IPS DF 6.9 (cell line): Measurements from ENCODE around the gene BRD3.

Source experiments
- DNase-seq: peaks from one replicate; pipeline ENCODE4 v3.0.0-alpha.2; 2013; ENCODE audit warnings: low read depth, low spot score
- H3K27ac ChIP-seq: one replicate; pipeline ENCODE4 v1.5.1; 2013; ENCODE audit warnings: low read length, control low read depth
- H3K27me3 ChIP-seq: 2 replicates; pipeline ENCODE4 v1.6.1; 2013; ENCODE audit warnings: mild to moderate bottlenecking, low read length; ENCODE audit not compliant: control insufficient read depth, insufficient read depth
- H3K36me3 ChIP-seq: 2 replicates; pipeline ENCODE4 v1.6.1; 2013; ENCODE audit warnings: low read length; ENCODE audit not compliant: control insufficient read depth, insufficient read depth
- H3K4me1 ChIP-seq: 2 replicates; pipeline ENCODE4 v1.6.1; 2013; ENCODE audit warnings: low read length; ENCODE audit not compliant: control insufficient read depth, insufficient read depth
- H3K4me3 ChIP-seq: 2 replicates; pipeline ENCODE4 v1.5.1; 2013; ENCODE audit warnings: mild to moderate bottlenecking, low read length
- H3K9me3 ChIP-seq: 2 replicates; pipeline ENCODE4 v1.6.1; 2013; ENCODE audit warnings: low read length, inconsistent platforms; ENCODE audit not compliant: control insufficient read depth, insufficient read depth
- WGBS: extraction: QIAGEN DNeasy Blood & Tissue Kit; methylation state at CpG from one replicate; pipeline ENCODE4 v1.1.7; 2013; ENCODE audit warnings: mixed read lengths, missing lambda C conversion rate; ENCODE audit not compliant: insufficient read length, insufficient coverage; 5-methylcytosine and 5-hydroxymethylcytosine counted together

The BRD3 gene

GRCh38 chr9:134053941-134054761 lies 13.7 kb downstream of the BRD3 start:
- Histone ChIP-seq H3K4me3 (no peak overlapping the region), H3K4me1 (no peaks in the 10 kb centered on the region; the same call in 1 of the 2 replicates), H3K27ac (no peak overlapping the region), H3K36me3 (peaks cover 25% of the 10 kb centered on the region), H3K27me3 (no peaks in the 10 kb centered on the region), H3K9me3 (no peaks in the 10 kb centered on the region)
- no CpG with 5 or more reads among the region's 44 CpGs for WGBS
- no peak for DNase-seq

GRCh38 chr9:134053401-134053871 lies 14.4 kb downstream of the BRD3 start:
- H3K36me3 ChIP-seq, result peaks cover 32% of the 10 kb centered on the region

GRCh38 chr9:134052941-134053340 lies 14.9 kb downstream of the BRD3 start:
- WGBS, result no CpG with 5 or more reads among the region's 16 CpGs
- Histone ChIP-seq H3K9me3 (no peaks in the 10 kb centered on the region), H3K27me3 (no peaks in the 10 kb centered on the region), H3K4me1 (no peaks in the 10 kb centered on the region; the same call in 1 of the 2 replicates), H3K4me3 (no peak overlapping the region), H3K27ac (no peak overlapping the region), H3K36me3 (peaks cover 37% of the 10 kb centered on the region)
- no peak for DNase-seq

More at GRCh38 chr9:134053401-134053871, 14.4 kb downstream of the BRD3 start:
- H3K4me1 ChIP-seq, result no peaks in the 10 kb centered on the region; the same call in 1 of the 2 replicates
- no peaks in the 10 kb centered on the region for H3K27me3 ChIP-seq
- no peak for DNase-seq
- no peaks in the 10 kb centered on the region for H3K9me3 ChIP-seq
- no peak overlapping the region for H3K4me3 ChIP-seq
- no peak overlapping the region for H3K27ac ChIP-seq
- no CpG with 5 or more reads among the region's 28 CpGs for WGBS

GRCh38 chr9:134052491-134052890 lies 15.3 kb downstream of the BRD3 start:
- Histone ChIP-seq H3K36me3 (peaks cover 39% of the 10 kb centered on the region), H3K4me3 (no peak overlapping the region), H3K4me1 (no peaks in the 10 kb centered on the region; the same call in 1 of the 2 replicates), H3K27me3 (no peaks in the 10 kb centered on the region), H3K27ac (no peak overlapping the region), H3K9me3 (no peaks in the 10 kb centered on the region)
- no CpG with 5 or more reads among the region's 3 CpGs for WGBS
- DNase-seq, result no peak

GRCh38 chr9:134051319-134051718 lies 16.5 kb downstream of the BRD3 start:
- H3K27ac ChIP-seq, result no peak overlapping the region
- no peak overlapping the region for H3K4me3 ChIP-seq
- WGBS, result no CpG with 5 or more reads among the region's 16 CpGs
- DNase-seq, result no peak
- no peaks in the 10 kb centered on the region for H3K9me3 ChIP-seq
- H3K4me1 ChIP-seq, result no peaks in the 10 kb centered on the region; the same call in 1 of the 2 replicates
- H3K36me3 ChIP-seq, result peaks cover 45% of the 10 kb centered on the region
- H3K27me3 ChIP-seq, result no peaks in the 10 kb centered on the region

GRCh38 chr9:134050726-134051125 lies 17.1 kb downstream of the BRD3 start:
- Histone ChIP-seq H3K27me3 (no peaks in the 10 kb centered on the region), H3K4me1 (no peaks in the 10 kb centered on the region; the same call in 1 of the 2 replicates), H3K9me3 (no peaks in the 10 kb centered on the region), H3K4me3 (no peak overlapping the region), H3K36me3 (peaks cover 51% of the 10 kb centered on the region), H3K27ac (no peak overlapping the region)
- DNase-seq, result no peak
- no CpG with 5 or more reads among the region's 14 CpGs for whole genome bisulfite sequencing

GRCh38 chr9:134049772-134050588 lies 17.8 kb downstream of the BRD3 start:
- no peaks in the 10 kb centered on the region for H3K27me3 ChIP-seq
- H3K4me3 ChIP-seq, result no peak overlapping the region
- no peaks in the 10 kb centered on the region for H3K4me1 ChIP-seq
- peaks cover 59% of the 10 kb centered on the region for H3K36me3 ChIP-seq
- H3K9me3 ChIP-seq, result no peaks in the 10 kb centered on the region
- no peak for DNase-seq
- WGBS, result no CpG with 5 or more reads among the region's 28 CpGs
- H3K27ac ChIP-seq, result no peak overlapping the region

- WGBS, result no CpG with 5 or more reads among the region's 20 CpGs
- DNase-seq, result no peak
- peaks cover 63% of the 10 kb centered on the region for H3K36me3 ChIP-seq
- no peaks in the 10 kb centered on the region for H3K27me3 ChIP-seq
- H3K9me3 ChIP-seq, result no peaks in the 10 kb centered on the region
- no peak overlapping the region for H3K27ac ChIP-seq
- no peaks in the 10 kb centered on the region for H3K4me1 ChIP-seq
- no peak overlapping the region for H3K4me3 ChIP-seq
Measured at GRCh38 chr9:134049236-134049635, 18.6 kb downstream of the BRD3 start.

- Histone ChIP-seq H3K9me3 (no peaks in the 10 kb centered on the region), H3K36me3 (peaks cover 66% of the 10 kb centered on the region), H3K27me3 (no peaks in the 10 kb centered on the region), H3K4me3 (no peak overlapping the region), H3K27ac (no peak overlapping the region), H3K4me1 (no peaks in the 10 kb centered on the region)
- DNase-seq, result no peak
- WGBS, result no CpG with 5 or more reads among the region's 12 CpGs
Measured at GRCh38 chr9:134048582-134048968, 19.3 kb downstream of the BRD3 start.

- WGBS, result no CpG with 5 or more reads among the region's 53 CpGs
- no peak overlapping the region for H3K4me3 ChIP-seq
- H3K9me3 ChIP-seq, result no peaks in the 10 kb centered on the region
- no peaks in the 10 kb centered on the region for H3K27me3 ChIP-seq
- H3K36me3 ChIP-seq, result peaks cover 66% of the 10 kb centered on the region
- no peak for DNase-seq
- no peaks in the 10 kb centered on the region for H3K4me1 ChIP-seq
- no peak overlapping the region for H3K27ac ChIP-seq
Measured at GRCh38 chr9:134047868-134048581, 19.8 kb downstream of the BRD3 start.
